GM18858 (cell line): ENCODE results near the gene CACNA1B.
"Not testable (repeated sequence)": the region's sequence is repeated elsewhere in the genome, so short reads cannot be mapped to it uniquely, and the experiment has no call there.

Experiments used
- ATAC-seq: cut with Tn5 transposase; IDR thresholded peaks from one replicate; pipeline ENCODE4 v1.9.1; 2021; ENCODE audit not compliant: unreplicated experiment

CACNA1B gene

GRCh38 chr9:137865581-137866145 is 11.9 kb upstream of the CACNA1B start:
- ATAC-seq = no peak

DNA sequence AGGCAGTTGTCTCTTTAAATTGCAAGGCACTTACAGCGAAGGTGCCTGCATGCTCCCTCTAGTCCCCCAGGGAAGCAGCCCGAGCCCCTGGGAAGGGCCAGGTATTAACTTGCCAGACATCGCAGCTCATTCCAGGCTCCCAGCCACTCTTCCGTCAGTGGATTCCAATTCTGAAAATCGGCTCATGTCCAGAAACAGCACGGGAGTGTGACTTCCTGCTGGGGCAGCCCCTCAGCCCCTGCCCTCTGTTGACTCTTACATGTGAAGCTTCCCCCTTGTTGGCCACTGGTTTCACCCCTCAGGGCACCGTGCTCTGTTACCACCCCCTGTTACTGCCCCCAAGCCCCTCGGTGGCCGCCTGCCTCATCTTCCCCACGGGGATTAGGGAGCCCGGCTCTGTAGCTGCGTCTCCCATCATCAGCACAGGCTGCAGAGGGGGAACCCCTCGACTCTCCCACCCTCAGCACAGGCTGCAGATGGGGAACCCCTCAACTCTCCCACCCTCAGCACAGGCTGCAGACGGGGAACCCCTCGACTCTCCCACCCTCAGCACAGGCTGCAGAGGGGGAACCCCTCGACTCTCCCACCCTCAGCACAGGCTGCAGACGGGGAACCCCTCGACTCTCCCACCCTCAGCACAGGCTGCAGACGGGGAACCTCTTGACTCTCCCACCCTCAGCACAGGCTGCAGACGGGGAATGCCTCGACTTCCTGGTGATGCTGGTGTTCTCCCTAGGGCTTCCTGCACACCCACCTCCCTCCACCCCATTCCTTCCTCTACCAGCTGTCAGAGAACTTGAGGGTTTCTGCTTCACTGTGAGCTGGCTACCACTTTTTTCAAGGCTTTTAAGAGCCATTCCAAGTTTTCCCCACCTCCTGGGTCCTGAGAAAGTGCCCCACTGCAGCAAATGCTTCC is 11.1 kb upstream of the CACNA1B start:
- no peak for ATAC-seq

DNA sequence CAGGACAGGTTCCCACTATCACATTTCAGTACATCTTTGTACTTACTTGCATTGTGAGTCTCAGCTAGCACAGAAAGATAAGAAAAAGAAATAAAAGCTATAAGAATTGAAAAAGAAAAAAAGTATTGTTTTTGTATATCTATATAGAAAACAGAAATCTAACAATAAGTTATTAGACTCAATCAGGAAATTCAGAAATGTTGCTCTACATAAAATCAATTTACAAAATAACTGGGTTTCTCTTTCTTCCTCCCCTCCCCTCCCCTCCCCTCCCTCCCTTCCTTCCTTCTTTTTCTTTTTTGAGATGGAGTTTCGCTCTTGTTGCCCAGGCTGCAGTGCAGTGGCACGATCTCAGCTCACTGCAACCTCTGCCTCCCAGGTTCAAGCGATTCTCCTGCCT is 7.2 kb upstream of the CACNA1B start:
- no peak for ATAC-seq

GRCh38 chr9:137872296-137872695 is 5.3 kb upstream of the CACNA1B start:
- no peak for ATAC-seq

DNA sequence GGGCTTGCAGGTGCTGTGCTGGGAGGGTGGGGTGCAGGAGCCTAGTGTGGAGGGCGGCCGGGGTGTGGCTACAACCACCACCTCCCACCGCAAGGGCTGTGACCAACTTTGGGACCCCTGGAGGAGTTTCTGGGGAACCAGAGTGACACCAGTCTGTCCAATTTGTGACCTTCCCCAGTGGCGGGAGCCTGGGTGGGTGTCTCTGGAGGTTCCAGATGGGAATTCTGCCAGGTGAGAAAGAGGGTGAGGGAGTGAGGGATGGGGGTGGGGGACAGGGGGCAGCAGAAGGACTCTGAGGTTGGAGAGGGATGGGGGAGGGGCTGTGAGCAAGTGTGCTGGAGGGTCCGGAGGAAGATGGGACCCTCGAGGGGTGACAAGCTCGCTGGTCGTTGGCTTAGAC is 4.2 kb upstream of the CACNA1B start:
- no peak for ATAC-seq

- ATAC-seq = no peak
Observed at GRCh38 chr9:137873858-137874362, 3.7 kb upstream of the CACNA1B start.

GRCh38 chr9:137875354-137875753 is 2.2 kb upstream of the CACNA1B start:
- ATAC-seq = no peak

- no peak for ATAC-seq
Observed at GRCh38 chr9:137875846-137876245, 1.7 kb upstream of the CACNA1B start.

DNA sequence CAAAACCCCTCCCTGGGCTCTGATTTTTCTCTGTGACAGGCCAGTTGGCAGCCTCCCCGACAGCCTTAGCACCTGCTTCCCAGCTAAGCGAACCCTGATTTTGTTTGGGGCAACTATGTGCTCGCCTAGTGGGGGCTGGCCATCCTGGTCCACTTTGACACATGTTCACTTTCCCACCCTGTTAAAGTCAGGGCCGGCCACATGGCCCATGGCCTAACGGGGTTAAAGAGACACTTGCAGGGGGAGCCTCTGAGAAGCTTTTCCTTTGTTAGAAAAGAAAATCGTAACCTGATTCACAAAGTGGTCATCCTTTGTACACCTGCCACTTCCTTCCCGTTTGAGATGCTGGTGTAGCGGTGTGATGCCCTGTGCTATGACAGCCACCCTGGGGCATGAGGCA is 1.3 kb upstream of the CACNA1B start:
- no peak for ATAC-seq

DNA sequence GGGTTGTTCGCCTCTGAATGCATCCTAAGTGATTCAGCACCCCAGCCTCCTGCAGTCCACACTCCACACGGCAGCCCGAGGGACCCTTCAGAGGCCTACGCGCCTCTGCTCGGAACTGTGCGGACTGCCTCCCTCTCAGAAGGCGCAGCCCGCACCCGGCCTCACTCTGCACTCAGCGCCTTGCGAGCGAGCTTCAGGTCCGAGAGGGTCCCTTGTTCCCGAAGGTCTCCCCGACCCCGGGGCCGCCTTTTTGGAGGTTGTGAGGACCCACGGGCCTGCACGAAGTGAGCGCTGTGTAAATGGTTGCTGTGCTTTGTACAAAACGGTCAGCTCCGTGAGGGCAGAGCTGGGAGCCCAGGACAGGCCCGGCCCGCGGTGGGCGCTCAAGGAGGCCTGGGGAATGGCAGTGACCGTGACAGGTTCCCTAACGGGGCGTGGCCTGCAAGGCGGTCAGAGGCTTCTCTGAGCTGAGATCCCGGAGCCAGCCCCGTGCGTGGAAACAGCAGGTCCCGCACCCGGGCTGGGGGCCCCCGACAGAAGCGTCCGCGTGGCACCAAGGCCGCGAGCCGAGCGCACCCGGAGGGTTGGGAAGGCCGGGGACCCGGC is 698 bp upstream of the CACNA1B start:
- ATAC-seq = no peak

DNA sequence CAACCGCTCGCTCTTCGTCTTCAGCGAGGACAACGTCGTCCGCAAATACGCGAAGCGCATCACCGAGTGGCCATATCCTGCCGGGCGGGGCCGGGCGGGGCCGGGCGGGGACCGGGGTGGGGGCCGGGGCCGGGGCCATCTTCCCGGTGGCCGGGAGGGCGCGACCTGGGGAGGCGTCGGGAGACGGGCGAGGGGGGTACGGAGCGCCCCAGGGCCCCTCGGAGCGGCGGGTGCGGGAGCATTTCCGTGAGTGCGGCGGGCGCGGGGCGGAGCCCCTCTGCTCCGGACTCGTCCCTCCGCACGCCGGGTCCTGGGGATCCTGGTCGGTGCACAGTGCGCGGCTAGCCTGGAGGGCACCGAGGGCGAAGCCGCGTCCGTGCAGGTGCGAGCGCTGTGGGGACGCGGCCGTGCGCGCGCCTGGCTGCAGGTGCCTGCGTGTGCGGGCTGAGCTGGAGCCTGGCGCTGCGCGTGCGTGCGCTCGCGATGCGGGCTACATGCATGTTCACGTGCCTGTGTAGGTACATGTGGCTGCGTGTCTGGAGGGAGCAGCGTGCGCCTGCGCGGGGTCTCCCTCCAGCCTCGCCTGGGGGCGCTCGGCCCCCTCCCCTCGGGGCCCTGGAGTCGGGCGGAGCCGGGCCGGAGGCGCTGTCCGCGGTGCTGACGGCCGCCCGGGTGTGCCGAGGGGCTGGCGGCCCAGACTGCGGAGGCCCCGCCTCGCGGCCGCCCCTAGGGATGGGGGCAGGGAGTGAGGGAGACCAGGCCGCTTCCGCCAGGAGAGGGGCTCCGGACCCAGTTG is 762 bp downstream of the CACNA1B start:
- no peak for ATAC-seq

DNA sequence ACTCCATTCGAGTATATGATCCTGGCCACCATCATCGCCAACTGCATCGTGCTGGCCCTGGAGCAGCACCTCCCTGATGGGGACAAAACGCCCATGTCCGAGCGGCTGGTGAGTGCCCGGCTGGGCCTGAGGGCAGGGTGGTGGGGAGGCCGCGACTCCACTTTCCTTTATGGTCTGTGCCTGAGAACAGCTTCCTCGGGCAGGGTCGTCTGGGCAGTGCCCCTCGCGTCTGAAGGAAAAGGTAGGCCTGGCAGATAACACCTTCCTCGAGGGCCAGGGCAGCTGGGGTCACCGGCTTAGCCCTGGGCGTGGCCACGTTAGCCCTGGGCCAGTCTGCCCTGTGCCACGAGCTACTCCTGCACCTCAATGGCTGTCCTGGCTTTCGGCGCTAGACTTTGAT is 1.5 kb downstream of the CACNA1B start:
- ATAC-seq = no peak

GRCh38 chr9:137879566-137880150 is 2.1 kb downstream of the CACNA1B start:
- ATAC-seq = no peak

DNA sequence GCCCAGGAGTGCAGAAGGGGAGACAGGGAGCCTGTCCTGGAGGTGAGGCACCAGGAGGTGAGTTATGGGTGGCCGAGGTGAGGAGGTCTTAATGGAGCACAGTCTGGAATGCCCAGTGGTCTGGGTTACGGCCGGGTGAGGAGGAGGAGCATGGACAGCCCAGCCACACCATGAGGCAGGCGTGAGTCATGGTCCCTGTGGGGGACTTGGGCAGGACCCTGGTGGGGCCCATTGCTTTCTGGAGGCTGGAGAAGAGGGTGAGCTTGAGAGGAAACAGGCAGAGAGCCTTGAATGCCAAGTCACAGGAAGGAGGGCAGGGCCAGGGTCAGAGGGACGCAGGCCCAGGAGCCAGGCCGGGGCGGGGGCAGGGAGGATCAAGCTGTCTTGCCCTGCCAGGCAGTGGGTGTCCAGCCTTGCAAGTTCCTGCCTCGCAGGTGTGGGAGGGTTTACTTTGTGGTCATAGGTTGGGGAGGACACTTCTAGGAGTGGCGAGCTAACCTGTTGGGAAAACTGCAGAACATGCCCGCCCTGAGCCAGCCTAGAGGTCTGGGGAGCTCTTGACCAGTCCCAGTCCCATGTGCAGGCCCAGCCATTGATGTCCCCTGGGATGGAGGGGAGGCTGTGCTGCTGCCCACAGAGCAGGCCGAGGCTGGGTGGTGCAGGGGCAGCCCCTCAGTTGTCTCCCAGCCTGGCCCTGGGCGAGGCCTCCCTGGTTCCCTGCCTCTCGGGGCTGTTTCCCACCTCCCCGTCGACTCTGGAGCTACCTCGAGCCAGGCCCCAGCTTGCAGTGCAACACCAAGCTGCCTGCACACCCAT is 2.8 kb downstream of the CACNA1B start:
- ATAC-seq = no peak

GRCh38 chr9:137880976-137881530 is 3.5 kb downstream of the CACNA1B start:
- ATAC-seq = no peak

DNA sequence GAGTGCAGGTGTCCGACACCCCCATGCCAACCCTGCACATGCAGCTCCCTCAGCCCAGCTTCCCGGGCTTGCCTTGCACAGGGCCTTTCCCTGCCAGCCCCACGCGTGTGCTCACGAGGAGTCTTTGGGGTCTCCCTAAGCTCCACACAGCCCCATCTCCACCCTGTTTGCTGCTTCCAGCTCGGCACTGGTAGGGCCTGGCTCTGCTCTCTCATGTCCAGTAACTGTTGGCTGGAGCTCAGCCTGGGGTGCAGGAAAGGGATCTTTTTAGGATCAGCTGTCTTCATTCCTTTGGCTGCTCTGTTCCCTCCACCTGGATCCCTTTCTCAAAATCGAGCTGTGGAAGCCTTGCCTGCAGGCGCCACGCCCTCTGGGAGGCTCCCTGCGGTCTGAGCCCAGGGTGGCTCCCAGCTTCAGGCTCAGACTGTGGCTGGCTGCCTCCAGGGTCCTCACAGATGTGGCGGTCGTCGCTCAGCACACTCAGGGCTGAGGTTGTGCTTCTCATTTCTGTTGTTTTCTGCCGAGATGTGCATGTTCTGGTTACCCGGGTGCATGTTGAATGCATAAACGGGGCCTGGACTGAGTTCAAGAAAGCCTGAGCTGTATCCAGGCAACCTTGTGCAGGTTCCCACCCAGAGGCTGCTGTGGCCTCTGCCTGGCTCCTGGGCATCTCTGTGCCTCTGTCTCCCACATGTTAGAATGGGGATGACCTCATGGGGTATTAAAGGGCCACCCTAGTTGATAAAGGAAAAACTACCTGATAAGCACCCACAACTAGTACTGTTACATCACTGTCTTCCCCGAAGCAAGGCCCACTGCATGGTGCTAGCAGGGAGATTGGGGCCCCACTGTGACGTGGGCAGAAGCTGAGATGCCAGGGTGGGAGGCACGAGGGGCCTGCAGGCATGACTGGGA is 4.3 kb downstream of the CACNA1B start:
- ATAC-seq = no peak

GRCh38 chr9:137882506-137882821 is 4.9 kb downstream of the CACNA1B start:
- no peak for ATAC-seq

DNA sequence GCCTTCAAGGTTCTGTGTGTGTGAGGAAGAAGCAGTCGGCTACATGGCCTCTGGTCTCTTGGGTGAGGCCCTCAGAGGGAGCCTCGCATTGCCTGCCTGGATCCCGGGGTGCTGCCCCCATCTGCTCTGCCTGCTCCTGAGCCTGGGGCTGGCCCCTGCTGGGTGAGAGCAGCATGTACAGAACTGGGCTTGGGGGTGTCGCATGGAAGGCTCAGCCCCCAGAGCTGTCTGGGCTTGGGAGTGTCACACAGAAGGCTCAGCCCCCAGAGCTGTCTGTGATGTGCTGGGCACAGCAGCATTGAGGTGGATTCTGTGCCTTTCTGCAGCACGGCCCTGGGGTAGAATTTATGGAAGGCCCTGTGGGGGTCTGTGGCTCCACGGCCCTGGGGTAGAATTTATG is 6.4 kb downstream of the CACNA1B start:
- ATAC-seq = not testable (repeated sequence)

- not testable (repeated sequence) for ATAC-seq
Observed at GRCh38 chr9:137884547-137884946, 7.0 kb downstream of the CACNA1B start.
